ENCODE data around the gene OR52M1.

DNA sequence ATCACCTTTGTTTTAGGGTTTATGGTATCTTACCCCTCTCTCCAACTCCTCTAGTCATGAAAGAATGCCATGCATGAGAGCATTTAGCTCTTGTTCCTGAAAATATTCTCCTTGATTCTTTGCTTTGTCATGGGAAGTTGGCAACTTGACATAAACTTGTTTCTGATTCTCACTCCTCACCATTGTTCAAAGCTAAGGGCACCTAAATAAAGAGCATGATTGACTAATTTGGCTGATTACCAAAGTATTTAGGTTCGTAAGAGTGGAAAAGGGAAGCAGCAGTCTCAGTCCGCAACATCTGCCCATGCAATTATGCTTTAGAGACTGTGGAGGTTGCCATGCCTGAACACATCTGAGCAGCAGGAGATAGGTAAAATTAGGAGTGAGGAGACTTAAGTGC lies 36.1 kb upstream of the OR52M1 start:
- TF ChIP-seq, protein P1, sequence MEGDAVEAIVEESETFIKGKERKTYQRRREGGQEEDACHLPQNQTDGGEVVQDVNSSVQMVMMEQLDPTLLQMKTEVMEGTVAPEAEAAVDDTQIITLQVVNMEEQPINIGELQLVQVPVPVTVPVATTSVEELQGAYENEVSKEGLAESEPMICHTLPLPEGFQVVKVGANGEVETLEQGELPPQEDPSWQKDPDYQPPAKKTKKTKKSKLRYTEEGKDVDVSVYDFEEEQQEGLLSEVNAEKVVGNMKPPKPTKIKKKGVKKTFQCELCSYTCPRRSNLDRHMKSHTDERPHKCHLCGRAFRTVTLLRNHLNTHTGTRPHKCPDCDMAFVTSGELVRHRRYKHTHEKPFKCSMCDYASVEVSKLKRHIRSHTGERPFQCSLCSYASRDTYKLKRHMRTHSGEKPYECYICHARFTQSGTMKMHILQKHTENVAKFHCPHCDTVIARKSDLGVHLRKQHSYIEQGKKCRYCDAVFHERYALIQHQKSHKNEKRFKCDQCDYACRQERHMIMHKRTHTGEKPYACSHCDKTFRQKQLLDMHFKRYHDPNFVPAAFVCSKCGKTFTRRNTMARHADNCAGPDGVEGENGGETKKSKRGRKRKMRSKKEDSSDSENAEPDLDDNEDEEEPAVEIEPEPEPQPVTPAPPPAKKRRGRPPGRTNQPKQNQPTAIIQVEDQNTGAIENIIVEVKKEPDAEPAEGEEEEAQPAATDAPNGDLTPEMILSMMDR (IDR thresholded peaks at IDR 0.05), result no peak
- TF ChIP-seq POLR2A (IDR thresholded peaks at IDR 0.05), result no peak
